SKM-1 (cell line): ENCODE results near the gene TBL2.
"Not testable (repeated sequence)": the region's sequence is repeated elsewhere in the genome, so short reads cannot be mapped to it uniquely, and the experiment has no call there.

Experiments used
- DNase-seq: peaks from one replicate; lab custom pipeline; 2025; ENCODE audit not compliant: unreplicated experiment; lab: John Stamatoyannopoulos, UW

The TBL2 gene

DNA sequence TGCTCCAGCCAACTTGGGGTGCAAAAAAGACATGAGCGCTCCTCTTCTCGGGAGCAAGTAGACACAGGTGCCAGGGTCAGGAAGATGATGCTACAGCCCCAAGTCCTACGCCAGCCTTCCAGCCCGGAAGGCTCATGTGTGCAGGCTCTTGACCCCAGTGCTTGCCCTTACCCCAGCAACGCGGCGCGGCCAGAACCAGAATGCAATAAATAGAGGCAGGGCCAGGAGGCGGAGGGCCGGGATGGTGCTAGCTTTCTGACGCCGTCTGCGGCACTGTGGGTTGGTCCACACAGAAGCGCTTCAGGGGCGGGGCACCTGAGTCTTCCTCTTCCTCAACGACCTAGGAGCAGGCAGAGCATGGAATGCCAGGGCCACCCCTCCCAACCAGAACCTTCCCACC, 41.3 kb downstream of the TBL2 start:
- DNase-seq: no peak

- DNase-seq: no peak
These were observed 41.9 kb downstream of the TBL2 start for GRCh38 chr7:73536479-73536878.

DNA sequence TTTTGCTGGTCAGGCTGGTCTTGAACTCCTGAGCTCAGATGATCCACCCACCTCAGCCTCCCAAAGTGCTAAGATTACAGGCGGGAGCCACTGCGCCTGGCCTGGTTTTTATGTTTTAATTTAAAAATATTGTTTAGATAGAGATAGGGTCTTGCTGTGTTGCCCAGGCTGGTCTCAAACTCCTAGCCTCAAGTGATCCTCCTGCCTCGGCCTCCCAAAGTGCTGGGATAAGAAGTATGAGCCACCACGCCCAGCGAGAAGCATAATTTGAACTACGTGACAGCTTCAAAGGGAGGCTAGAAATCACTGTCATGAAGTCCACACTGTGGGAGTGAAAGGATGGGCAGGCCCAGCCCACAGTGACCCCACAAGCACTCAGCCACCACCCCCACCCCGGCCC, 42.5 kb downstream of the TBL2 start:
- not testable (repeated sequence) for DNase-seq

- DNase-seq: no peak
These were observed 44.6 kb downstream of the TBL2 start for GRCh38 chr7:73533742-73534141.

GRCh38 chr7:73532224-73532623, 46.2 kb downstream of the TBL2 start:
- DNase-seq: no peak

- DNase-seq: no peak
These were observed 47.6 kb downstream of the TBL2 start for GRCh38 chr7:73530800-73531199.

DNA sequence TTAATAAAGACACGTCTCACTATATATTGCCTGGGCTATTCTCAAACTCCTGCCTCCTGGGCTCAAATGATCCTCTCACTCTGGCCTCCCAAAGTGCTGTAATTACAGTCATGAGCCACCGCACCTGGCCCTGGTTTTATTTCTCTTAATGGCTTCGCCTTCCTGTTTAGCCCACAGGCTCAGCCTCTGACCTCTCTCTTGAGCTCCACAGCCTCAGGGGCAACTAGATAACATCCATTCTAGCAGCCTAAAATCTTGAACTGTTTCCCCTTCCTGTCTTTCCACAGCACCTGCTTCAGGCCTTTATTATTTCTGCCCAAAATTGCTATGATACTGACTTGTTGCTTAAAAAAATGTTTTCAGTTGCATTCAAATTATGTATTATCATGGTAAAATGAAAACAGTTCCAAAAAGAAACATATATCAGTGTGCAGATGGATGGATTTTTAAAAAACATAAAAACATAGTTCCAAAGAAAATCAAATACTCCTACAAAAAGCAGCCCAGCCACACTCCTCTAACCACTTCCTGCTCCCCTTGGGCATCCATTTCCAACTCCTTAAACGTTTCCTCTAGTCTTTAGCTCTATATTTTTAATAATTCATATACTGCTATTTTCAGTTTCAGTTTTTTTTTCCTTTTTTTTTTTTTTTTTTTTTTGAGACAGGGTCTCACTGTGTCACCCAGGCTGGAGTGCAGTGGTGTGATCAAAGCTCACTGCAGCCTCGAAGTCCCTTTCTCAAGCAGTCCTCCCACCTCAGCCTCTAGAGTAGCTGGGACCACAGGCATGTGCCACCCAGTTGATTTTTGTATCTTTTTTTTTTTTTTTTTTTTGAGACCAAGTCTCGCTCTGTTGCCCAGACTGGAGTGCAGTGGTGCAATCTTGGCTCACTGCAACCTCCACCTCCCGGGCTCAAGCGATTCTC, 51.2 kb downstream of the TBL2 start:
- no peak for DNase-seq

DNA sequence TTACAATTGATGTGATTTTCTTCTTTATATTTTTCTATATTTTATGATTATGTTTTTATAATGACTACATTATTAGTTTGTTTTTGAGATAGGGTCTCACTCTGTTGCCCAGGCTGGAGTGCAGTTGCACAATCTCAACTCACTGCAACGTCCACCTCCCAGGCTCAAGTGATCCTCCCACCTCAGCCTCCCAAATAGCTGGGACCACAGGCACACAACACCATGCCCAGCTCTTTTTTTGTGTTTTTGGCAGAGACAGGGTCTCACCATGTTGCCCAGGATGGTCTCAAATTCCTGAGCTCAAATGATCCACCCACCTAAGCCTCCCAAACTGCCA, 52.3 kb downstream of the TBL2 start:
- DNase-seq: not testable (repeated sequence)

DNA sequence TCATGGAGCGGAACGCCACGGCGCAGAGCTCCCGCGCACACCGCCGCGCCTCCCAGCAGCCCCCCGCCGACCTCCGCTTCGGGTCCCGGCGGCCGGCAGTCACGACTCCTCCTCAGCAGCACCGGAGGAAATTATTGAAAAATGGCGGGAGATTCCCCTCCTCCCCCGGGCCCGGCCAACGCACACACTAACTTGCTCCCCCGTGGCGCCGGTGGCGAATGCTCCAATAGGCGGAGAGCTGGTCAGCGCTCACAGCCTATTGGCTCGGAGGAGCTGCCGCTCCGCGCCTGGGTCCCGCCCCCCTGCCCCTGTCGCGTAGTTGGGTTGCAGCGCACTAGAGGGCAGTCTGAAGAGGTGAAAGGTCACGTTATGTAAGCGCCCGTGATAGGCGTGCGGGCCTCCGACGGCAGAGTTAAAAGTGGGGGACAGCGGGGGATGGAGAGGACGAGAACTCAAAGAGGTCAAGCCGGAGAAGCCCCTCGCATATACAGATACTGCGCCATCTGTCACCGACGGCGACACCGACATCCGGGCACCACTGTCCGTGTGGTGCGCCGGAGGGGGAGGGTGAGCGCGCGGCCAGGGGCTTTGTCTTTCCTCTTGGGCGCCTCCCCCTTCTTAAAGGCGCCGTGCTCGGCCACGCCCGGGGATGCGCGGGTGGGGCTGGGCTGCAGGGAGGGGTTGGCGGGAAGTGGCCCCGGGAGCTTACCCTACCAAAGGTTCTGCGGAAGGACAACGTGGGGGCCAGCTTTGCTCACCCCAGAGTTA, 56.1 kb downstream of the TBL2 start, which contains the start of gene BAZ1B:
Gene BAZ1B, minus strand, starts transcription at position 189 of the 768 bp plus-strand sequence. CDS start 360 bp downstream, outside the sequence.
- peak; percentile 95 for DNase-seq

GRCh38 chr7:73521636-73522104, 56.7 kb downstream of the TBL2 start:
- peak; percentile 49 for DNase-seq

DNA sequence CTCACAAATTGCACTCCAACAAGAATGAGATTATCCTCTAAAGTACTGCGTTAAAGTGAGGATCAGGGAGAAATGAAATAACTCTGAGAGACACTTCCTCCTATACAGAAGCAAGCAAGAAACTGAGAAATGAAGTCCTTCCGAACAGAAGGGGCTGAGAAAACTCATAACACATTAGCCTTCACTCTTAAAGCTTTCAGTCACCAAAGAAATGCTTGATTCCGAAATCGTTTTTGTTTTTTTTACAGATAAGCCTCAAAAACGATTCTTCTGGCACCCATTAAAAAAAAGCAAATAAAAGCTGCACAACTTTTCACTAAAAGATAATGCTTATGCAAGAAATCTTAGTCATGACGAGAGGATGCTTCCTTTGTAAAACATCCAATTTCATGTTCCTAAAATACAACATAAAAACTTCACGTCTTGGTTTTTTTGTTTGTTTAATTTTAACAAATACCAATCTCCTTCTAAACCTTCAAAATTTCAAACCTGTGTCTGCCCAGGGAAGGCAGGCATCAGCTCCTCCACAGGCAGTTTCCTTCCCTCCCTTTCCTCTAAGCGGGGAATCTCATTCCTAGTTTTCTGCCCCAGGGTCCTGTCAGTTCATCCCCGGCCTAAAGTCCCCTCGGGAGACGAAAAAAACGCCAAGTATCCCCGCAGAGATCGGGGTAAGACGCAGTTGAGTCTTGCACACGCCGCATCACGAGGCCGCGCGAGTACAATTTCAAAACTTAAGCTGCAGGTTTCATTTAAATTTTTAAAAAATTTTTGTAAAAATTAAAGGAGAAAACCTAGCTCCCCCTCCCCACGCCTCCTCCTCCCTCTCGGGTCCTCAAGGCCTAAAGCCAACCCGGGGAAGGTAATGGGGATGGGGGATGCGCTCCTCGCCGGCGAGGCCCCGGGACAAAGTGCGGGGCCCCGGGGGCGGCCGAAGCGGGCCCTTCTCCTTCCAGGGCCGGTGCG, 57.4 kb downstream of the TBL2 start:
- no peak for DNase-seq

- no peak for DNase-seq
These were observed 58.3 kb downstream of the TBL2 start for GRCh38 chr7:73519867-73520672.

DNA sequence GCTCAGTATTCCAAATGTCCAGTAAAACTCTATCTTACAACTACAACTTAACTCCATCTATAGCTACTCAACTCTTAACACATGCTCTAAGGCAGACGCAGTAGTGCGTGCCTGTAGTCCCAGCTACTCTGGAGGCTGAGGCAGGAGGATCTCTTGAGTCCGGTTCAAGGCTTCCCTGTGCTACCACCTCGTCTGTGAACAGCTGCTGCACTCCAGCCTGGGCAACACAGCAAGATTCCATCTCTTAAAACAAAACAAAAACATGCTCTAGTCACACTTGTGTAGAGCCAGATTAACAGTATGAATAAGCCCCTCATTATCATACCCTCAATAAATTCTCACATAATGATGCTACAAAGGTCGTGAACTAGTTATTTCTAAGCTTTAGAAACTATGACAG, 59.9 kb downstream of the TBL2 start:
- no peak for DNase-seq
